NB4 (cell line): ENCODE data around the gene C20orf141.

ENCODE experiments used
- CTCF ChIP-seq: IDR thresholded peaks from one replicate; pipeline ENCODE4 v1.5.1; 2012; ENCODE audit warnings: low read depth, low read length
- MAX ChIP-seq: IDR thresholded peaks from 2 replicates; pipeline ENCODE4 v1.6.1; 2011; ENCODE audit warnings: low read depth, low read length
- MYC ChIP-seq: IDR thresholded peaks from 2 replicates; pipeline ENCODE4 v1.6.1; 2011; ENCODE audit warnings: low read depth, low read length
- POLR2A ChIP-seq: IDR thresholded peaks from 2 replicates; pipeline ENCODE4 v1.6.1; 2011; ENCODE audit warnings: mild to moderate bottlenecking; ENCODE audit not compliant: insufficient read length; ENCODE audit errors: extremely low read depth

GRCh38 chr20:2778602-2779321 lies 36.0 kb upstream of the C20orf141 start:
- TF ChIP-seq CTCF (no peak), POLR2A (no peak), MAX (no peak), MYC (no peak)
